ENCODE results near the gene CR1L. TPM values are rescaled to one million over a fixed set of nuclear protein-coding genes. Genes with fewer than 3 reads are reported as not detected.
"Not testable (repeated sequence)": the region's sequence is repeated elsewhere in the genome, so short reads cannot be mapped to it uniquely, and the experiment has no call there.

CR1L gene
- total and polyA plus RNA-seq, 5 donors from 2014 or later, result not detected

DNA sequence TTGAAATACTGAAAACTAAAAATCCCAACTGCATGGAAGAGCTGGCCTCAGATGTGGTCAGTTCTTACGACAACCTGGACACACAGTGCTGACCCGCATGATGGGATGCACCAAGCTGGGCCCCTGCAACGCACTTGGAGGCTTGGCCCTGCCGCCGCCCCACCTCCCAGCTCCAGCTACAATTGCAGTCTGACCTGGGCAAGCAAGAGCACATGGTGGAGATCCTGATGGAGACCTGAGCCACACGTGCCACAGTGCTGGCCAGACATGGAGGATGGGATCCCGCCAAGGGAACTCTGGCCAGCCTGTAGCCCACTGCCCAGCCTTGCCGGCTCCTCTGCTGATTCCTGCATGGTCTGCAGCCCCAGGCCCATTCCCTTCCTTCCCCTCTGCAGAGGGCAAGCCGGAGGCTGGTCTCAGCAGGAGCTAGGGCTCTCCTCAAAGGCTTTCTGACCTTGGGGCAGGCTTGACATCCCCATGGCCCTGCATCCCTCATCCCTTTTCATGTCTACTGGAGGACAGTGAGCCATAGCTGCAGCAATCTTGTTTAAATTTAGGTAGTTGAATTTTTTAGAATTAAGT lies 14.1 kb downstream of the CR1L start:
- Mint-ChIP-seq H3K9me3 (peaks cover 0 to 5% (median 0%) of the 10 kb centered on the region in 7 donors), H3K4me1 (no peaks in the 10 kb centered on the region), H3K27ac (no peak overlapping the region), H3K36me3 (no peaks in the 10 kb centered on the region), H3K4me3 (no peak overlapping the region), H3K27me3 (peaks cover 15% of the 10 kb centered on the region)
- DNase-seq (no peak), ATAC-seq (ENCODE audit: low read depth in 2 of 2) (no peak)
- H3K4me1 ChIP-seq (ENCODE audit: control insufficient read depth, insufficient read depth, low read length, poor library complexity, severe bottlenecking), result no peaks in the 10 kb centered on the region
- no peaks in the 10 kb centered on the region for H3K36me3 ChIP-seq (ENCODE audit: control insufficient read depth, insufficient read depth, low read length)
- no peaks in the 10 kb centered on the region for H3K9me3 ChIP-seq (ENCODE audit: control insufficient read depth in 2 of 2, low read length in 2 of 2)
- H3K27ac ChIP-seq (ENCODE audit: insufficient read depth, low read length, poor library complexity, severe bottlenecking), result no peak overlapping the region
- no peaks in the 10 kb centered on the region for H3K27me3 ChIP-seq (ENCODE audit: control insufficient read depth, insufficient read depth, low read length)
- no peak overlapping the region for H3K4me3 ChIP-seq (ENCODE audit: low read depth, low read length)

DNA sequence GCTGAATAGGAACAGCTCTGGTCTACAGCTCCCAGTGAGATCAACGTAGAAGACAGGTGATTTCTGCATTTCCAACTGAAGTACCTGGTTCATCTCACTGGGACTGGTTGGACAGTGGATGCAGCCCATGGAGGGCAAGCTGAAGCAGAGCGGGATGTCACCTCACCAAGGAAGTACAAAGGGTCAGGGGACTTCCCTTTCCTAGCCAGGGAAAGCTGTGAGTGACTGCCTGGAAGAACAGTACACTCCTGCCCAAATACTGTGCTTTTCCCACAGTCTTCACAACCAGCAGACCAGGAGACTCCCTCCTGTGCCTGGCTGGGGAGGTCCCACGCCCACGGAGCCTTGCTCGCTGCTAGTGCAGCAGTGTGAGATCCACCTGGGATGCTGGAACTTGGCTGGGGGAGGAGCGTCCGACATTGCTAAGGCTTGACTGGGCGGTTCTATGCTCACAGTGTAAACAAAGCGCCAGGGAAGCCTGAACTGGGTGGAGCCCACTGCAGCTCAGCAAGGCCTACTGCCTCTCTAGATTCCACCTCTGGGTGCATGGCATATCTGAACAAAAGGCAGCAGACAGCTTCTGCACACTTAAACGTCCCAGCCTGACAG lies 14.7 kb downstream of the CR1L start:
- H3K27me3 Mint-ChIP-seq, result peaks cover 21% of the 10 kb centered on the region
- H3K4me3 Mint-ChIP-seq, result no peak overlapping the region
- H3K4me1 Mint-ChIP-seq, result no peaks in the 10 kb centered on the region
- H3K27me3 ChIP-seq (ENCODE audit: control insufficient read depth, insufficient read depth, low read length), result no peaks in the 10 kb centered on the region
- peaks cover 0 to 5% (median 0%) of the 10 kb centered on the region in 7 donors for H3K9me3 Mint-ChIP-seq
- H3K36me3 Mint-ChIP-seq, result no peaks in the 10 kb centered on the region
- H3K4me1 ChIP-seq (ENCODE audit: control insufficient read depth, insufficient read depth, low read length, poor library complexity, severe bottlenecking), result no peaks in the 10 kb centered on the region
- H3K4me3 ChIP-seq (ENCODE audit: low read depth, low read length), result no peak overlapping the region
- no peak for ATAC-seq (ENCODE audit: low read depth in 2 of 2)
- DNase-seq, result no peak
- no peak overlapping the region for H3K27ac Mint-ChIP-seq
- H3K36me3 ChIP-seq (ENCODE audit: control insufficient read depth, insufficient read depth, low read length), result no peaks in the 10 kb centered on the region
- no peak overlapping the region for H3K27ac ChIP-seq (ENCODE audit: insufficient read depth, low read length, poor library complexity, severe bottlenecking)
- H3K9me3 ChIP-seq (ENCODE audit: control insufficient read depth in 2 of 2, low read length in 2 of 2), result no peaks in the 10 kb centered on the region

DNA sequence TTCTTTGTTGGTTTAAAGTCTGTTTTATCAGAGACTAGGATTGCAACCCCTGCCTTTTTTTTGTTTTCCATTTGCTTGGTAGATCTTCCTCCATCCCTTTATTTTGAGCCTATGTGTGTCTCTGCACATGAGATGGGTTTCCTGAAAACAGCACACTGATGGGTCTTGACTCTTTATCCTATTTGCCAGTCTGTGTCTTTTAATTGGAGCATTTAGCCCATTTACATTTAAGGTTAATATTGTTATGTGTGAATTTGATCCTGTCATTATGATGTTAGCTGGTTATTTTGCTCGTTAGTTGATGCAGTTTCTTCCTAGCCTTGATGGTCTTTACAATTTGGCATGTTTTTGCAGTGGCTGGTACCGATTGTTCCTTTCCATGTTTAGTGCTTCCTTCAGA lies 16.5 kb downstream of the CR1L start:
- not testable (repeated sequence) for H3K36me3 ChIP-seq (ENCODE audit: control insufficient read depth, insufficient read depth, low read length); H3K4me3 ChIP-seq (ENCODE audit: low read depth, low read length); H3K4me1 Mint-ChIP-seq; H3K27me3 ChIP-seq (ENCODE audit: control insufficient read depth, insufficient read depth, low read length); H3K27ac Mint-ChIP-seq; H3K27ac ChIP-seq (ENCODE audit: insufficient read depth, low read length, poor library complexity, severe bottlenecking); H3K4me3 Mint-ChIP-seq; H3K9me3 Mint-ChIP-seq; ATAC-seq (ENCODE audit: low read depth in 2 of 2); H3K4me1 ChIP-seq (ENCODE audit: control insufficient read depth, insufficient read depth, low read length, poor library complexity, severe bottlenecking); DNase-seq; H3K36me3 Mint-ChIP-seq; H3K9me3 ChIP-seq (ENCODE audit: control insufficient read depth in 2 of 2, low read length in 2 of 2)
- H3K27me3 Mint-ChIP-seq, result peaks cover 22% of the 10 kb centered on the region

DNA sequence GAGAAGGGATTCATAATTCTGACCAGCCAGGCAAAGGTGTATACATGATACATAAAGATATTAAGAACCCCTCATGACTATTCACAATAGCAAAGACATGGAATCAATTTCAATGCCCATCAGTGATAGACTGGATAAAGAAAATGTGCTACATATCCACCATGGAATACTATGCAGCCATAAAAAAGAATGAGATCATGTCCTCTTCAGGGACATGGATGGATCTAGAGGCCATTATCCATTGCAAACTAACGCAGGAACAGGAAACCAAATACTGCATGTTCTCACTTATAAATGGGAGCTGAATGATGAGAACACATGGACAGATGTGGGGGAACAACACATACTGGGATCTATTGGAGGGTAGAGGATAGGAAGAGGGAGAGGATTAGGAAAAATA lies 21.4 kb downstream of the CR1L start:
- H3K9me3 ChIP-seq (ENCODE audit: control insufficient read depth in 2 of 2, low read length in 2 of 2), result peaks cover 0 to 4% of the 10 kb centered on the region in 2 experiments
- no peaks in the 10 kb centered on the region for H3K4me1 ChIP-seq (ENCODE audit: control insufficient read depth, insufficient read depth, low read length, poor library complexity, severe bottlenecking)
- DNase-seq, result no peak
- H3K4me3 ChIP-seq (ENCODE audit: low read depth, low read length), result no peak overlapping the region
- H3K4me3 Mint-ChIP-seq, result no peak overlapping the region
- no peak for ATAC-seq (ENCODE audit: low read depth in 2 of 2)
- H3K36me3 Mint-ChIP-seq, result no peaks in the 10 kb centered on the region
- H3K27ac Mint-ChIP-seq, result no peak overlapping the region
- H3K27me3 ChIP-seq (ENCODE audit: control insufficient read depth, insufficient read depth, low read length), result peaks cover 27% of the 10 kb centered on the region
- no peak overlapping the region for H3K27ac ChIP-seq (ENCODE audit: insufficient read depth, low read length, poor library complexity, severe bottlenecking)
- H3K36me3 ChIP-seq (ENCODE audit: control insufficient read depth, insufficient read depth, low read length), result no peaks in the 10 kb centered on the region
- peaks cover 0 to 4% (median 2%) of the 10 kb centered on the region in 4 donors for H3K4me1 Mint-ChIP-seq
- peaks cover 0 to 11% (median 5%) of the 10 kb centered on the region in 7 donors for H3K9me3 Mint-ChIP-seq
- H3K27me3 Mint-ChIP-seq, result peaks cover 41% of the 10 kb centered on the region

DNA sequence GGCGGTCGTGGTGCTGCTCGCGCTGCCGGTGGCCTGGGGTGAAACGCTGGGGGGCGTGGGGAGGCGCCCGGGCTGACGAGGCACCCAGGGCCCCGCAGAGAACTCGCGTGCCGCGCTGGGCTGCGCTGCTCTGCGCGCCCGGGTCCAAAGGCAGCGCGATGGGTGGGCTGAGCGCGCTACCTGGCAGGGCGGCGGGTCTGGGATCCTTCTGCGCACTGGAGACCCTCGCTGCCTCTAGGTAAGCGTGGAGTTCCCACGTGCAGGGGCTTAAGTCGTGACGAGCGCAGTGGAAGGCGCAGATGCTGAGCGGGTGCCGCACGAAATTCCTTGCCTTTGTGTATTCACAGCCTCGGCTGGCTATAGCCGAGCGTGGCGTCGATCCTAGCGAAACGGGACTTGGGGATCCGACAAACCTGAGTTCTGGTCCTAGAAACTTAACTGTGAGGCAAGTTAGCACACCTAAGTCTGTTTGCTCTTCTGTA lies 24.6 kb downstream of the CR1L start:
- Histone ChIP-seq H3K27me3 (ENCODE audit: control insufficient read depth, insufficient read depth, low read length) (peaks cover 35% of the 10 kb centered on the region), H3K4me1 (ENCODE audit: control insufficient read depth, insufficient read depth, low read length, poor library complexity, severe bottlenecking) (no peaks in the 10 kb centered on the region), H3K27ac (ENCODE audit: insufficient read depth, low read length, poor library complexity, severe bottlenecking) (no peak overlapping the region), H3K36me3 (ENCODE audit: control insufficient read depth, insufficient read depth, low read length) (no peaks in the 10 kb centered on the region), H3K9me3 (ENCODE audit: control insufficient read depth in 2 of 2, low read length in 2 of 2) (peaks cover 0 to 4% of the 10 kb centered on the region in 2 experiments), H3K4me3 (ENCODE audit: low read depth, low read length) (no peak overlapping the region)
- peaks cover 0 to 4% (median 2%) of the 10 kb centered on the region in 4 donors for H3K4me1 Mint-ChIP-seq
- H3K36me3 Mint-ChIP-seq, result no peaks in the 10 kb centered on the region
- peaks cover 0 to 11% (median 2%) of the 10 kb centered on the region in 7 donors for H3K9me3 Mint-ChIP-seq
- H3K4me3 Mint-ChIP-seq, result no peak overlapping the region
- H3K27ac Mint-ChIP-seq, result no peak overlapping the region
- peaks cover 42% of the 10 kb centered on the region for H3K27me3 Mint-ChIP-seq
- DNase-seq, result no peak
- no peak for ATAC-seq (ENCODE audit: low read depth in 2 of 2)

DNA sequence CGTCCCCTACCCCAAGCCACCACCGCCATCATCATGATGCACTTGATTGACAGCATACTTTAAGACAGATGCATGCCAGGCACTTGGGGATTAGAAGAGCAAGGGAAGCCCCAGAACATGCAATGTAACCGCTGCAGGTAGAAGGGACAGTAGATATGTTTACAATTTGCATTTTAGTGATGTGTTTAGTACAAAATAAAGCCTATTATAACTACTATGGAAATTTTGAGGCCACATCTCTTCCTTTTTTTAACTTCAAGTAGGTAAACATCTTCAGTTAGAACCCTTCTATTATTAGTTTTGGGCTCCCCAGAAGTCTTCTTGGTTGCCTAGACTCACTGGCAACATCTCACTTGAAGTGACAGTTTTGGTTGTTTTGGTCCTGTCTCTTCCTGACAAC lies 25.3 kb downstream of the CR1L start:
- Histone ChIP-seq H3K27ac (ENCODE audit: insufficient read depth, low read length, poor library complexity, severe bottlenecking) (no peak overlapping the region), H3K4me1 (ENCODE audit: control insufficient read depth, insufficient read depth, low read length, poor library complexity, severe bottlenecking) (no peaks in the 10 kb centered on the region), H3K36me3 (ENCODE audit: control insufficient read depth, insufficient read depth, low read length) (no peaks in the 10 kb centered on the region), H3K4me3 (ENCODE audit: low read depth, low read length) (no peak overlapping the region), H3K27me3 (ENCODE audit: control insufficient read depth, insufficient read depth, low read length) (peaks cover 35% of the 10 kb centered on the region), H3K9me3 (ENCODE audit: control insufficient read depth in 2 of 2, low read length in 2 of 2) (peaks cover 0 to 4% of the 10 kb centered on the region in 2 experiments)
- Mint-ChIP-seq H3K27me3 (peaks cover 40% of the 10 kb centered on the region), H3K27ac (no peak overlapping the region), H3K9me3 (peaks cover 0 to 11% (median 2%) of the 10 kb centered on the region in 7 donors), H3K36me3 (no peaks in the 10 kb centered on the region), H3K4me3 (no peak overlapping the region), H3K4me1 (peaks cover 0 to 4% (median 2%) of the 10 kb centered on the region in 4 donors)
- DNase-seq (no peak), ATAC-seq (ENCODE audit: low read depth in 2 of 2) (no peak)

DNA sequence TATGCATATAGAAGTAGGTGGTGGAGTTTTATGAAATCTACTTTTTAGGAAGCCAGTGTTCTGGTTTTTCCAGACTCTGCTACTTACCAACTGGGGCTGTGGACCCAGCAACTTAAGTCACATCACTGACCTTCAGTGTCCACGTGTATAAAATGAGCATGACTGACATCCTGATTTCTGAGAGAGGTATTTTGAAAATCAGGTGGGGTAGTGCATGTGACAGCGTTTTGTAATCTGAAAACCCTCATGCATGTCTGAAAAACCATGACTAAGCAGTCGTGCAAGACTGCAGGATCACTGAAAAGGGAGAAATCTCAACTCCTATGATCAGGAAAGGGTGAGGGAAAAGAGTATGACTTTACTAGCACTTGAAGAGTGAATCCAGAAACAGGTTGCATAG lies 26.1 kb downstream of the CR1L start:
- ATAC-seq (ENCODE audit: low read depth in 2 of 2), result no peak
- Mint-ChIP-seq H3K4me1 (peaks cover 0 to 4% (median 2%) of the 10 kb centered on the region in 4 donors), H3K27ac (no peak overlapping the region), H3K9me3 (peaks cover 0 to 10% (median 2%) of the 10 kb centered on the region in 7 donors), H3K4me3 (no peak overlapping the region), H3K36me3 (no peaks in the 10 kb centered on the region), H3K27me3 (peaks cover 40% of the 10 kb centered on the region)
- Histone ChIP-seq H3K27ac (ENCODE audit: insufficient read depth, low read length, poor library complexity, severe bottlenecking) (no peak overlapping the region), H3K4me1 (ENCODE audit: control insufficient read depth, insufficient read depth, low read length, poor library complexity, severe bottlenecking) (no peaks in the 10 kb centered on the region), H3K36me3 (ENCODE audit: control insufficient read depth, insufficient read depth, low read length) (no peaks in the 10 kb centered on the region), H3K27me3 (ENCODE audit: control insufficient read depth, insufficient read depth, low read length) (peaks cover 31% of the 10 kb centered on the region), H3K9me3 (ENCODE audit: control insufficient read depth in 2 of 2, low read length in 2 of 2) (peaks cover 0 to 4% of the 10 kb centered on the region in 2 experiments), H3K4me3 (ENCODE audit: low read depth, low read length) (no peak overlapping the region)
- DNase-seq, result no peak

Data from CD4-positive, CD25-positive, alpha-beta regulatory T cell (primary cell).